ENCODE results near the gene MYLK4.

DNA sequence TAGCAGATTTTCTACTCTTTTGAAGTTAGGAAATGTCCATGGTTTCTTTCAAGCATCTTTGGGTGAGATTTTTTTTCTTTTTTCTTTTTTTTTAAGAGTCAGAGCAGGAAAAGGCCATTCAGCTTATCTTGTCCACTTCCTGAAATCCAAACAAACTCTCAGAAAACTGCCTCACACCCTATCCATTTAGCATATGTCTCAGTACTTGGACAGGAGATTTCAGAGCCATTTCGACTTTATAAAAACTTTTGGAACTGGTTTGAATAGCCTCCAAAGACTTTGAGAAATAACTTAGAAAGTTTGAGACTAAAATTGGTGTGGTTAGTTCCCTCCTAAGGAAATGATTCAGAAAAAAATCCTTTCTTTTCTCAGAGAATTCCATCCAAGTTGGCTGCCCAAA, 125.1 kb downstream of the MYLK4 start:
- TF ChIP-seq, protein P1, sequence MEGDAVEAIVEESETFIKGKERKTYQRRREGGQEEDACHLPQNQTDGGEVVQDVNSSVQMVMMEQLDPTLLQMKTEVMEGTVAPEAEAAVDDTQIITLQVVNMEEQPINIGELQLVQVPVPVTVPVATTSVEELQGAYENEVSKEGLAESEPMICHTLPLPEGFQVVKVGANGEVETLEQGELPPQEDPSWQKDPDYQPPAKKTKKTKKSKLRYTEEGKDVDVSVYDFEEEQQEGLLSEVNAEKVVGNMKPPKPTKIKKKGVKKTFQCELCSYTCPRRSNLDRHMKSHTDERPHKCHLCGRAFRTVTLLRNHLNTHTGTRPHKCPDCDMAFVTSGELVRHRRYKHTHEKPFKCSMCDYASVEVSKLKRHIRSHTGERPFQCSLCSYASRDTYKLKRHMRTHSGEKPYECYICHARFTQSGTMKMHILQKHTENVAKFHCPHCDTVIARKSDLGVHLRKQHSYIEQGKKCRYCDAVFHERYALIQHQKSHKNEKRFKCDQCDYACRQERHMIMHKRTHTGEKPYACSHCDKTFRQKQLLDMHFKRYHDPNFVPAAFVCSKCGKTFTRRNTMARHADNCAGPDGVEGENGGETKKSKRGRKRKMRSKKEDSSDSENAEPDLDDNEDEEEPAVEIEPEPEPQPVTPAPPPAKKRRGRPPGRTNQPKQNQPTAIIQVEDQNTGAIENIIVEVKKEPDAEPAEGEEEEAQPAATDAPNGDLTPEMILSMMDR (IDR thresholded peaks at IDR 0.05): no peak
- no peak for TF ChIP-seq POLR2A (IDR thresholded peaks at IDR 0.05)
